A549 (cell line): Measurements from ENCODE around the gene OXNAD1. TPM values are rescaled to one million over a fixed set of nuclear protein-coding genes. Genes with fewer than 3 reads are reported as not detected.

Source experiments
- ATAC-seq, 2 experiments: fragments of 200-7000 bp in 1 of 2; fragments of >200 bp in 1 of 2; cut with Nextera tagmentation in 1 of 2; cut with Tn5 transposase in 1 of 2; 3 replicates each; pipeline versions ENCODE4 v1.8.0 to v1.9.1; 2018 to 2020; ENCODE audit warnings: mild to moderate bottlenecking in 1 of 2, moderate library complexity in 1 of 2
- CTCF ChIA-PET: fragments of 300-600 bp; sonication (Branson Sonifier 250); formaldehyde crosslinking; extraction: SDS; loops from one replicate; lab custom pipeline; 2021; ENCODE audit warnings: antibody characterized with exemption, inconsistent platforms; lab: Yijun Ruan, JAX
- POLR2A ChIA-PET: fragments of 350-600 bp; formaldehyde crosslinking; extraction: SDS; loops from one replicate; lab custom pipeline; 2021; ENCODE audit warnings: antibody characterized with exemption, inconsistent platforms; lab: Yijun Ruan, JAX
- DNase-seq, 2 experiments: peaks; one replicate each; pipeline versions ENCODE4 v3.0.0 to v3.0.0-alpha.2; 2011 to 2016; ENCODE audit warnings: low read depth in 1 of 2, low spot score in 1 of 2
- FAIRE-seq: peaks from 2 replicates; lab custom pipeline; 2011; peaks lifted over from hg19 to GRCh38; lab: Jason Lieb, UNC
- H3K27ac ChIP-seq, 2 experiments: fragments of >200 bp; sonication (Bioruptor Twin); formaldehyde crosslinking; 3 replicates each; pipeline ENCODE4 v1.5.1; 2016 to 2017
- H3K4me1 ChIP-seq: fragments of >200 bp; sonication (Bioruptor Twin); formaldehyde crosslinking; 3 replicates; pipeline ENCODE4 v1.6.1; 2016
- H3K4me2 ChIP-seq: fragments of >200 bp; sonication (Bioruptor Twin); formaldehyde crosslinking; 3 replicates; pipeline ENCODE4 v1.6.1; 2016
- H3K4me3 ChIP-seq: fragments of >200 bp; sonication (Bioruptor Twin); formaldehyde crosslinking; 3 replicates; pipeline ENCODE4 v1.5.1; 2016
- H3K9me3 ChIP-seq: fragments of >200 bp; sonication (Bioruptor Twin); formaldehyde crosslinking; 3 replicates; pipeline ENCODE4 v1.6.1; 2016
- CEBPB ChIP-seq, 2 experiments: fragments of >200 bp in 1 of 2; sonication (Bioruptor Twin) in 1 of 2; formaldehyde crosslinking in 1 of 2; IDR thresholded peaks; 2 replicates each; pipeline ENCODE4 v1.6.1; 2012 to 2016
- CHD4 ChIP-seq: fragments of 200-600 bp; sonication (generic); IDR thresholded peaks from 2 replicates; pipeline ENCODE4 v1.6.1; 2016; ENCODE audit warnings: antibody characterized with exemption, mild to moderate bottlenecking, borderline replicate concordance
- FOXS1 ChIP-seq: fragments of 250-450 bp; sonication (Bioruptor Pico); IDR thresholded peaks from 2 replicates; pipeline ENCODE4 v1.5.0; 2020; ENCODE audit warnings: mild to moderate bottlenecking, moderate library complexity
- GATA3 ChIP-seq: IDR thresholded peaks from 2 replicates; pipeline ENCODE4 v1.6.1; 2012; ENCODE audit warnings: borderline replicate concordance
- HEYL ChIP-seq: fragments of 250-450 bp; sonication (Bioruptor Pico); IDR thresholded peaks from 2 replicates; pipeline ENCODE4 v1.8.0; 2021; ENCODE audit warnings: mild to moderate bottlenecking, moderate library complexity
- HOXB5 ChIP-seq: fragments of 250-450 bp; sonication (Bioruptor Pico); IDR thresholded peaks from 2 replicates; pipeline ENCODE4 v1.5.0; 2020; ENCODE audit warnings: mild to moderate bottlenecking, moderate library complexity
- JUNB ChIP-seq: fragments of >200 bp; sonication (Bioruptor Twin); formaldehyde crosslinking; IDR thresholded peaks from 2 replicates; pipeline ENCODE4 v1.6.1; 2016
- KDM1A ChIP-seq: fragments of 200-600 bp; sonication (generic); IDR thresholded peaks from 2 replicates; pipeline ENCODE4 v1.6.1; 2016; ENCODE audit warnings: low read depth, mild to moderate bottlenecking
- MAFK ChIP-seq: fragments of 450-650 bp; IDR thresholded peaks from 2 replicates; pipeline ENCODE4 v1.6.1; 2014; ENCODE audit not compliant: partially characterized antibody
- NR3C1 ChIP-seq: fragments of >200 bp; sonication (Bioruptor Twin); formaldehyde crosslinking; IDR thresholded peaks from 3 replicates; pipeline ENCODE4 v1.6.1; 2017
- POLR2AphosphoS2 ChIP-seq: conservative IDR thresholded peaks from 2 replicates; pipeline ENCODE4 v1.6.1; 2012; ENCODE audit warnings: low read length, improper control_type of control experiment, inconsistent platforms
- RFX5 ChIP-seq: fragments of 450-650 bp; IDR thresholded peaks from 2 replicates; pipeline ENCODE4 v1.7.1; 2014; ENCODE audit warnings: antibody characterized with exemption, mild to moderate bottlenecking, moderate library complexity
- SMC3 ChIP-seq: fragments of >200 bp; sonication (Bioruptor Twin); formaldehyde crosslinking; IDR thresholded peaks from 3 replicates; pipeline ENCODE4 v1.6.1; 2018; ENCODE audit warnings: inconsistent platforms
- TP53 ChIP-seq: fragments of 250-450 bp; sonication (Bioruptor Pico); IDR thresholded peaks from 2 replicates; pipeline ENCODE4 v1.5.0; 2021; ENCODE audit warnings: mild to moderate bottlenecking, moderate library complexity
- WGBS: methylation state at CpG from one replicate; pipeline ENCODE4 v1.1.6; 2017; ENCODE audit errors: missing lambda C conversion rate; 5-methylcytosine and 5-hydroxymethylcytosine counted together
- polyA plus RNA-seq, 4 experiments: library from polyadenylated mRNA; depleted of rRNA in 3 of 4; stranded (reverse); fragments of >200 nt; fragmentation: RNase III in 1 of 4; extraction: RNeasy Plus Mini Kit Qiagen cat#74134 plus additional on column Dnase treatment in 1 of 4; gene quantifications; 2 replicates in 3 of 4; 3 replicates in 1 of 4; pipeline ENCODE4 v1.2.3, GENCODE V29; 2011 to 2017
- TF ChIP-seq, protein P1 (sequence below): fragments of 200-600 bp; sonication (generic); IDR thresholded peaks from 2 replicates; pipeline ENCODE4 v1.6.1; 2016; ENCODE audit warnings: antibody characterized with exemption, mild to moderate bottlenecking, moderate library complexity
- TF ChIP-seq, protein P2 (sequence below): fragments of 250-450 bp; sonication (Bioruptor Pico); IDR thresholded peaks from 2 replicates; pipeline ENCODE4 v1.5.0; 2020; ENCODE audit warnings: low read depth, mild to moderate bottlenecking, moderate library complexity
- TF ChIP-seq, protein P3 (sequence below): fragments of 450-650 bp; IDR thresholded peaks from 2 replicates; pipeline ENCODE4 v1.6.1; 2014; ENCODE audit warnings: antibody characterized with exemption
- TF ChIP-seq, protein P4 (sequence below): IDR thresholded peaks from 2 replicates; pipeline ENCODE4 v1.6.1; 2012

OXNAD1 gene
- polyA plus RNA-seq, 2 of the 4 experiments (the other 2 are of a cell fraction) = 8.8 to 25.9 TPM

DNA sequence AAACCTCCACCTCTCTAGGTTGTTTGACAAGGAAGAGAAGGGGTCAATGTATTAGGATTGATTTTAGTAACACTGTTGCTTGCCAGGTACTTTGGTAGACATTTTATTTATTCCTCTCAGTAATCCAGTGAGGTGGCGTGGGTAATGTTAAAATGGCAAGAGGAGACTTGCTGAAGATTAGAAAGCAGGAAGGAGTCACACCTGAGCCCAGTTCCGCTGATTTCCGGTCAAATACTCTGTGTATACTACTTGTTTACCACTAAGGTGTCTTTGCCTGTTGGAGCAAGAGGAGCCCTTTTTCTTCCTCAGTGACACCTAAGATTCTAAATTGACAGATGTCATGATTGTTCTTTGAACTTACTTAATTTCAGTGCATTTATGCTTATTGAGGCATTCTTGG is 1.7 kb downstream of the OXNAD1 start (continued):
- TF ChIP-seq, protein P1, sequence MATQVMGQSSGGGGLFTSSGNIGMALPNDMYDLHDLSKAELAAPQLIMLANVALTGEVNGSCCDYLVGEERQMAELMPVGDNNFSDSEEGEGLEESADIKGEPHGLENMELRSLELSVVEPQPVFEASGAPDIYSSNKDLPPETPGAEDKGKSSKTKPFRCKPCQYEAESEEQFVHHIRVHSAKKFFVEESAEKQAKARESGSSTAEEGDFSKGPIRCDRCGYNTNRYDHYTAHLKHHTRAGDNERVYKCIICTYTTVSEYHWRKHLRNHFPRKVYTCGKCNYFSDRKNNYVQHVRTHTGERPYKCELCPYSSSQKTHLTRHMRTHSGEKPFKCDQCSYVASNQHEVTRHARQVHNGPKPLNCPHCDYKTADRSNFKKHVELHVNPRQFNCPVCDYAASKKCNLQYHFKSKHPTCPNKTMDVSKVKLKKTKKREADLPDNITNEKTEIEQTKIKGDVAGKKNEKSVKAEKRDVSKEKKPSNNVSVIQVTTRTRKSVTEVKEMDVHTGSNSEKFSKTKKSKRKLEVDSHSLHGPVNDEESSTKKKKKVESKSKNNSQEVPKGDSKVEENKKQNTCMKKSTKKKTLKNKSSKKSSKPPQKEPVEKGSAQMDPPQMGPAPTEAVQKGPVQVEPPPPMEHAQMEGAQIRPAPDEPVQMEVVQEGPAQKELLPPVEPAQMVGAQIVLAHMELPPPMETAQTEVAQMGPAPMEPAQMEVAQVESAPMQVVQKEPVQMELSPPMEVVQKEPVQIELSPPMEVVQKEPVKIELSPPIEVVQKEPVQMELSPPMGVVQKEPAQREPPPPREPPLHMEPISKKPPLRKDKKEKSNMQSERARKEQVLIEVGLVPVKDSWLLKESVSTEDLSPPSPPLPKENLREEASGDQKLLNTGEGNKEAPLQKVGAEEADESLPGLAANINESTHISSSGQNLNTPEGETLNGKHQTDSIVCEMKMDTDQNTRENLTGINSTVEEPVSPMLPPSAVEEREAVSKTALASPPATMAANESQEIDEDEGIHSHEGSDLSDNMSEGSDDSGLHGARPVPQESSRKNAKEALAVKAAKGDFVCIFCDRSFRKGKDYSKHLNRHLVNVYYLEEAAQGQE = no peak

DNA sequence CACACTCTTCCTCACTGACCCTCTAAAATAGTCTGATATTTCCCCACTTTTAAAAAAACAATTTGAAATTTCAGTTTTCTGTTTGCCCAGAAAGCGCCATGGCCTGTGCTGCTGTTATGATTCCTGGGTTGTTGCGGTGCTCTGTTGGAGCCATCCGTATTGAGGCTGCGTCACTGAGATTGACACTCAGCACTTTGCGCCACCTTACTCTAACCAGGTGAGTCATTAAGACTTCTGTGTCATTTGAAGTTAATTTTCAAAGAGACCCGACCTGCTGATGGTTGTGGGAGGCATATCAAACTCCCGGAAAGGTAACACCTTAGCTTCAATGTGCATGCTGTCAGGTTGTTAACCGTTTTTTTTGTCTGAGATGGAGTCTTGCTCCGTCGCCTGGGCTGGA is 5.8 kb downstream of the OXNAD1 start:
- WGBS = 74% methylated on average over 10 of the region's 10 CpGs
- H3K4me2 ChIP-seq = no peak overlapping the region
- ChIA-PET POLR2A (no interaction called here), CTCF (no interaction called here)
- no peak for TF ChIP-seq HOXB5
- no peak for TF ChIP-seq SMC3
- no peak for TF ChIP-seq NR3C1
- TF ChIP-seq, protein P2, sequence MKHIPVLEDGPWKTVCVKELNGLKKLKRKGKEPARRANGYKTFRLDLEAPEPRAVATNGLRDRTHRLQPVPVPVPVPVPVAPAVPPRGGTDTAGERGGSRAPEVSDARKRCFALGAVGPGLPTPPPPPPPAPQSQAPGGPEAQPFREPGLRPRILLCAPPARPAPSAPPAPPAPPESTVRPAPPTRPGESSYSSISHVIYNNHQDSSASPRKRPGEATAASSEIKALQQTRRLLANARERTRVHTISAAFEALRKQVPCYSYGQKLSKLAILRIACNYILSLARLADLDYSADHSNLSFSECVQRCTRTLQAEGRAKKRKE (CRISPR knock-in tag) = no peak
- no peak for TF ChIP-seq RFX5
- TF ChIP-seq, protein P1 = no peak
- TF ChIP-seq, protein P3, sequence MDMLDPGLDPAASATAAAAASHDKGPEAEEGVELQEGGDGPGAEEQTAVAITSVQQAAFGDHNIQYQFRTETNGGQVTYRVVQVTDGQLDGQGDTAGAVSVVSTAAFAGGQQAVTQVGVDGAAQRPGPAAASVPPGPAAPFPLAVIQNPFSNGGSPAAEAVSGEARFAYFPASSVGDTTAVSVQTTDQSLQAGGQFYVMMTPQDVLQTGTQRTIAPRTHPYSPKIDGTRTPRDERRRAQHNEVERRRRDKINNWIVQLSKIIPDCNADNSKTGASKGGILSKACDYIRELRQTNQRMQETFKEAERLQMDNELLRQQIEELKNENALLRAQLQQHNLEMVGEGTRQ = no peak
- TF ChIP-seq JUNB = no peak
- no peak for TF ChIP-seq TP53
- H3K9me3 ChIP-seq = no peaks in the 10 kb centered on the region
- ATAC-seq (no peak), DNase-seq (no peak), FAIRE-seq (no peak)
- H3K4me3 ChIP-seq = no peak overlapping the region
- H3K27ac ChIP-seq = no peak overlapping the region
- peaks cover 9% of the 10 kb centered on the region for H3K4me1 ChIP-seq

DNA sequence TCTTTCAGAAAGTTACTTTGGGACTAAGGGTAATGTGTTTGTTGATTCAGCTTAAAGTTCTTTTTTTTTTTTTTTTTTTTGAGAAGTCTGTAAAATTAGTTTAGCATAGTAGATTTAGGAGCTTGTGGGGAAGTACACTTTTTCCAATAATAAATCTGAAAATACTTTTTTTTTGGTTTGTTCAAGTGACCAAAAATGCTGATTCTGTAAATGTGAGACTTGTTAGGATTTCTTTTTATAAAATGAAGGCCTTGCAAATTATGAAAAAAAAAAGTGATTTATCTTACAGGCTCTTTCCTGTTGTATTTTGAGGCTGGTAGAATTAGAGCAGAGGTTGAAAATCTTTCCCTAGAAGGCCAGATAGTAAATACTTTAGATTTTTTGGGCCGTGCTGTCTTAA is 7.6 kb downstream of the OXNAD1 start:
- POLR2A ChIA-PET = no interaction called here
- TF ChIP-seq MAFK (peak; percentile 36), KDM1A (no peak)
- DNase-seq = no peak
- no peak for ATAC-seq
- H3K9me3 ChIP-seq = no peaks in the 10 kb centered on the region
- H3K4me2 ChIP-seq = no peak overlapping the region
- CTCF ChIA-PET = interaction anchor here (0.8 kb wide), 1 partner anchor 24 kb away, joined by 4 read pairs; no protein-coding TSS in a partner anchor
- H3K27ac ChIP-seq = no peak overlapping the region
- 84% methylated on average over 1 of the region's 1 CpG for WGBS
- H3K4me1 ChIP-seq = no peaks in the 10 kb centered on the region
- no peak overlapping the region for H3K4me3 ChIP-seq
- no peak for FAIRE-seq

DNA sequence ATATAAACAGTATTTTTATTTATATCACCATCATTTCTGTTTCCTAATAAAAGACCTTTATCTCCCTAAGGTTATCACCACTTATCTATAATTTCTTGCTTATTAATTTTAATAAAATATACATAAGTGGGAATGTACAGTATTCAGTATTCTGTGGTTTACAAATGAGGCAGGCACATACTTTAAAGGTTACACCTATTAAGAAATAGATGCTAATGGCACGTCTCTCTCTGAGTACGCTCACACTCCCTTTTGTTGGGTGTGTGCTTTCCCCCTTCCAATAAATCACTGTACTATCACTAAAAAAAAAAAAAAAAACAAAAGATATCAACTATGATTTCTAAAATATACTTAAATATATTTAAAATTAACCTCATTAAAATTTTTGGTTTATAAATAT is 8.9 kb downstream of the OXNAD1 start:
- no peak for FAIRE-seq
- ChIA-PET POLR2A (no interaction called here), CTCF (interaction anchor here (1.4 to 1.8 kb wide), 2 partner anchors 17 to 328 kb away, joined by 3 to 7 read pairs; no protein-coding TSS in a partner anchor)
- no peak for ATAC-seq
- Histone ChIP-seq H3K9me3 (no peaks in the 10 kb centered on the region), H3K27ac (no peak overlapping the region), H3K4me2 (no peak overlapping the region), H3K4me3 (no peak overlapping the region), H3K4me1 (no peaks in the 10 kb centered on the region)
- no peak for DNase-seq
- WGBS = 89% methylated on average over 2 of the region's 2 CpGs
- TF ChIP-seq POLR2AphosphoS2 (no peak), HEYL (CRISPR knock-in tag) (no peak), CEBPB (IDR thresholded peaks at IDR 0.05) (no peak), CHD4 (no peak), FOXS1 (CRISPR knock-in tag) (no peak), JUNB (no peak), SMC3 (no peak), GATA3 (no peak), NR3C1 (no peak), RFX5 (no peak)
- TF ChIP-seq, protein P1 = no peak
- TF ChIP-seq, protein P4, sequence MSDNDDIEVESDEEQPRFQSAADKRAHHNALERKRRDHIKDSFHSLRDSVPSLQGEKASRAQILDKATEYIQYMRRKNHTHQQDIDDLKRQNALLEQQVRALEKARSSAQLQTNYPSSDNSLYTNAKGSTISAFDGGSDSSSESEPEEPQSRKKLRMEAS = no peak
